ENCODE results near the gene NKAIN2.

- TF ChIP-seq CTCF (IDR thresholded peaks at IDR 0.05) (no peak), POLR2AphosphoS5 (IDR thresholded peaks at IDR 0.05) (no peak)
Observed at GRCh38 chr6:124269733-124270132, 466.1 kb downstream of the NKAIN2 start.

All from breast epithelium (tissue), 3 donors.